Panc1 (cell line): ENCODE measurements around the gene ACSS1.

Experiments
- CTCF ChIP-seq: fragments of 450-650 bp; IDR thresholded peaks from 2 replicates; pipeline ENCODE4 v1.5.1; 2017; ENCODE audit warnings: mild to moderate bottlenecking
- REST ChIP-seq, 2 experiments: IDR thresholded peaks; 2 replicates each; pipeline ENCODE4 v1.6.1; 2011 to 2012; ENCODE audit warnings: low read depth in 2 of 2, control low read depth in 1 of 2, low read length in 1 of 2, mild to moderate bottlenecking in 1 of 2, moderate library complexity in 1 of 2; ENCODE audit not compliant: insufficient read depth in 1 of 2
- SIN3A ChIP-seq: IDR thresholded peaks from 2 replicates; pipeline ENCODE4 v1.6.1; 2012; ENCODE audit warnings: low read depth, mild to moderate bottlenecking, low read length, moderate library complexity, borderline replicate concordance; ENCODE audit not compliant: insufficient read depth

- TF ChIP-seq REST (IDR thresholded peaks at IDR 0.05; ENCODE audit: insufficient read depth in 1 of 2, low read depth in 2 of 2, low read length in 1 of 2) = no peak
- no peak for TF ChIP-seq CTCF
- no peak for TF ChIP-seq SIN3A
Measured at GRCh38 chr20:25051386-25052155, 6.4 kb downstream of the ACSS1 start.
